GM12873 (cell line): ENCODE measurements around the gene NKD2.

Source experiments
- CTCF ChIP-seq: IDR thresholded peaks from 2 replicates; pipeline ENCODE4 v1.5.1; 2012; ENCODE audit warnings: low read depth, mild to moderate bottlenecking, moderate library complexity, low read length, control low read depth; ENCODE audit not compliant: insufficient read depth; ENCODE audit errors: missing control alignments

NKD2 gene

GRCh38 chr5:1002836-1003235 is 5.8 kb upstream of the NKD2 start:
- no peak for TF ChIP-seq CTCF

GRCh38 chr5:1003296-1003937 is 5.2 kb upstream of the NKD2 start:
- no peak for TF ChIP-seq CTCF

- TF ChIP-seq CTCF: peak; percentile 45
Observed at GRCh38 chr5:1004461-1005248, 3.9 kb upstream of the NKD2 start.

- TF ChIP-seq CTCF: no peak
Observed at GRCh38 chr5:1005249-1005851, 3.3 kb upstream of the NKD2 start.

- TF ChIP-seq CTCF: no peak
Observed at GRCh38 chr5:1005904-1006655, 2.5 kb upstream of the NKD2 start.

- no peak for TF ChIP-seq CTCF
Observed at GRCh38 chr5:1006656-1007071, 1.9 kb upstream of the NKD2 start.
